ENCODE measurements around the gene DACH1. TPM values are rescaled to one million over a fixed set of nuclear protein-coding genes. Genes with fewer than 3 reads are reported as not detected.

DACH1 gene
- total and polyA plus RNA-seq, 9 of the 15 experiments (the other 6 are each of a cell fraction or from before 2014, with no cell fraction given): 0.04 to 0.07 (median 0.04) TPM; not detected in 2

DNA sequence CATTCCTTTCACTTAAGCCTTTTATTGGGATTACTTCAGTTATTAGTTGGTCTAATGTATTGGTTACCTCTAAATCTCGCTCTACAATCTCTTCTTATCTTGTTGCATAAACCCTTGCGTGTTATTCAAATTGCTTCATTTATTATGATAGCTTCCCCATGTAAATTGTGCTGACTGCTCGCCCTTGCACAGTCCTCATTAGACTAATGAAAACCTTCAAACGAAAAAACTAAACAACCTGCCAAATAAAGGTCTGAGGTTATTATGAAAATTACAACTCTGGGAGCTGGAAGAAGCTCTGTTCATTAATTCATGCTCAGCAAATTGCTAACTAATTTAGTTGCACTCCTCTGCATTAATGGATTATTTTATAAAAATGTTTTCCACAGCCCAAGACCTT is 320.1 kb downstream of the DACH1 start:
- no TSS peak for BruUV-seq (replicated peaks)
- Histone ChIP-seq H3K4me3 (no peak overlapping the region), H3K9me1 (ENCODE audit: control insufficient read depth, insufficient read depth, low read length) (no peaks in the 10 kb centered on the region), H3K4me1 (replicated peaks in 1 of 2; ENCODE audit: control insufficient read depth in 2 of 2, insufficient read depth in 2 of 2, low read length in 2 of 2) (no peaks in the 10 kb centered on the region), H3K27me3 (ENCODE audit: control insufficient read depth in 2 of 2, insufficient read depth in 2 of 2, low read length in 2 of 2) (no peaks in the 10 kb centered on the region), H4K20me1 (replicated peaks; ENCODE audit: control insufficient read depth, insufficient read depth, low read length) (no peaks in the 10 kb centered on the region), H2AFZ (ENCODE audit: low read depth, low read length) (no peak overlapping the region), H3K9ac (ENCODE audit: insufficient read depth in 1 of 2, low read depth in 2 of 2, low read length in 2 of 2) (no peak overlapping the region), H3K4me2 (ENCODE audit: insufficient read depth, low read length) (no peak overlapping the region), H3K79me2 (ENCODE audit: control insufficient read depth, insufficient read depth, low read length) (no peaks in the 10 kb centered on the region), H3K36me3 (ENCODE audit: control insufficient read depth, insufficient read depth, low read length) (no peaks in the 10 kb centered on the region), H3K27ac (ENCODE audit: extremely low read depth, low read depth, low read length) (no peak overlapping the region), H3K9me3 (replicated peaks; ENCODE audit: control insufficient read depth, insufficient read depth, low read depth, low read length) (no peaks in the 10 kb centered on the region)
- DNase-seq (ENCODE audit: extremely low read depth in 1 of 4, low spot score in 3 of 4) (no peak), FAIRE-seq (no peak), ATAC-seq (no peak)
- in situ Hi-C loops (cut with MboI) (no loop called here), intact Hi-C loops (cut with micrococcal nuclease) (no loop called here)
- 4% methylated on average over 4 of the region's 4 CpGs for WGBS (ENCODE audit: insufficient coverage, low coverage, missing lambda C conversion rate)
- ChIA-PET POLR2A (no interaction called here), CTCF (ENCODE audit: low intra/inter-chr PET ratio) (no interaction called here)
- no peak for TF ChIP-seq ELF1 (tag; IDR thresholded peaks at IDR 0.05)
- TF ChIP-seq BHLHE40 (IDR thresholded peaks at IDR 0.05; ENCODE audit: low read length): no peak
- no peak for TF ChIP-seq U2AF2 (optimal IDR thresholded peaks at IDR 0.05; ENCODE audit: low read depth, low read length)
- TF ChIP-seq MCM7 (IDR thresholded peaks at IDR 0.05): no peak
- no peak for TF ChIP-seq HDAC3 (IDR thresholded peaks at IDR 0.05; ENCODE audit: borderline replicate concordance, partially characterized antibody)
- no peak for TF ChIP-seq MEF2D (tag; conservative IDR thresholded peaks at IDR 0.05; ENCODE audit: low read depth)
- TF ChIP-seq GATAD2B (IDR thresholded peaks at IDR 0.05; ENCODE audit: borderline replicate concordance): no peak
- no peak for TF ChIP-seq RBBP5 (IDR thresholded peaks at IDR 0.05; ENCODE audit: borderline replicate concordance, insufficient read depth, low read length, poor library complexity, severe bottlenecking)
- no peak for TF ChIP-seq ZNF699 (CRISPR knock-in tag; IDR thresholded peaks at IDR 0.05; ENCODE audit: insufficient replicate concordance)
- TF ChIP-seq ZNF408 (CRISPR knock-in tag; IDR thresholded peaks at IDR 0.05; ENCODE audit: low read depth): no peak
- TF ChIP-seq, protein P1, sequence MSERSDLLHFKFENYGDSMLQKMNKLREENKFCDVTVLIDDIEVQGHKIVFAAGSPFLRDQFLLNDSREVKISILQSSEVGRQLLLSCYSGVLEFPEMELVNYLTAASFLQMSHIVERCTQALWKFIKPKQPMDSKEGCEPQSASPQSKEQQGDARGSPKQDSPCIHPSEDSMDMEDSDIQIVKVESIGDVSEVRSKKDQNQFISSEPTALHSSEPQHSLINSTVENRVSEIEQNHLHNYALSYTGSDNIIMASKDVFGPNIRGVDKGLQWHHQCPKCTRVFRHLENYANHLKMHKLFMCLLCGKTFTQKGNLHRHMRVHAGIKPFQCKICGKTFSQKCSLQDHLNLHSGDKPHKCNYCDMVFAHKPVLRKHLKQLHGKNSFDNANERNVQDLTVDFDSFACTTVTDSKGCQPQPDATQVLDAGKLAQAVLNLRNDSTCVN (CRISPR knock-in tag; IDR thresholded peaks at IDR 0.05): no peak
- TF ChIP-seq ARHGAP35 (IDR thresholded peaks at IDR 0.05; ENCODE audit: partially characterized antibody): no peak
- TF ChIP-seq, protein P2, sequence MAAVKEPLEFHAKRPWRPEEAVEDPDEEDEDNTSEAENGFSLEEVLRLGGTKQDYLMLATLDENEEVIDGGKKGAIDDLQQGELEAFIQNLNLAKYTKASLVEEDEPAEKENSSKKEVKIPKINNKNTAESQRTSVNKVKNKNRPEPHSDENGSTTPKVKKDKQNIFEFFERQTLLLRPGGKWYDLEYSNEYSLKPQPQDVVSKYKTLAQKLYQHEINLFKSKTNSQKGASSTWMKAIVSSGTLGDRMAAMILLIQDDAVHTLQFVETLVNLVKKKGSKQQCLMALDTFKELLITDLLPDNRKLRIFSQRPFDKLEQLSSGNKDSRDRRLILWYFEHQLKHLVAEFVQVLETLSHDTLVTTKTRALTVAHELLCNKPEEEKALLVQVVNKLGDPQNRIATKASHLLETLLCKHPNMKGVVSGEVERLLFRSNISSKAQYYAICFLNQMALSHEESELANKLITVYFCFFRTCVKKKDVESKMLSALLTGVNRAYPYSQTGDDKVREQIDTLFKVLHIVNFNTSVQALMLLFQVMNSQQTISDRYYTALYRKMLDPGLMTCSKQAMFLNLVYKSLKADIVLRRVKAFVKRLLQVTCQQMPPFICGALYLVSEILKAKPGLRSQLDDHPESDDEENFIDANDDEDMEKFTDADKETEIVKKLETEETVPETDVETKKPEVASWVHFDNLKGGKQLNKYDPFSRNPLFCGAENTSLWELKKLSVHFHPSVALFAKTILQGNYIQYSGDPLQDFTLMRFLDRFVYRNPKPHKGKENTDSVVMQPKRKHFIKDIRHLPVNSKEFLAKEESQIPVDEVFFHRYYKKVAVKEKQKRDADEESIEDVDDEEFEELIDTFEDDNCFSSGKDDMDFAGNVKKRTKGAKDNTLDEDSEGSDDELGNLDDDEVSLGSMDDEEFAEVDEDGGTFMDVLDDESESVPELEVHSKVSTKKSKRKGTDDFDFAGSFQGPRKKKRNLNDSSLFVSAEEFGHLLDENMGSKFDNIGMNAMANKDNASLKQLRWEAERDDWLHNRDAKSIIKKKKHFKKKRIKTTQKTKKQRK (IDR thresholded peaks at IDR 0.05; ENCODE audit: borderline replicate concordance, low read depth, low read length): no peak
- no peak for TF ChIP-seq TEAD1 (CRISPR knock-in tag; IDR thresholded peaks at IDR 0.05)
- no peak for TF ChIP-seq RFX7 (CRISPR knock-in tag; IDR thresholded peaks at IDR 0.05)

Measured in K562 (cell line).